CD4-positive, alpha-beta T cell (primary cell): Measurements from ENCODE around the gene TPH2. TPM values are rescaled to one million over a fixed set of nuclear protein-coding genes. Genes with fewer than 3 reads are reported as not detected.

Source experiments
- ATAC-seq: fragments of 200-7000 bp; cut with Tn5 transposase; one replicate; pipeline ENCODE4 v1.10.0; 2022; ENCODE audit warnings: mild to moderate bottlenecking; ENCODE audit not compliant: poor library complexity
- CTCF ChIA-PET: fragments of 350-600 bp; sonication (Branson Sonifier 250); formaldehyde crosslinking; loops from one replicate; lab custom pipeline; 2021; ENCODE audit warnings: antibody characterized with exemption, inconsistent platforms; lab: Charles Lee
- POLR2A ChIA-PET: fragments of 350-600 bp; sonication (Branson Sonifier 250); formaldehyde crosslinking; loops from one replicate; lab custom pipeline; 2021; ENCODE audit warnings: antibody characterized with exemption, inconsistent platforms; lab: Charles Lee
- DNase-seq, 14 experiments: peaks; one replicate each; pipeline ENCODE4 v3.0.0-alpha.2; 2013 to 2020; ENCODE audit warnings: mixed read lengths in 2 of 14
- H3K27ac ChIP-seq, 2 donors: one replicate each; pipeline versions ENCODE4 v1.5.1 to v1.7.0; 2013; ENCODE audit warnings: low read length in 2 of 2, low read depth in 1 of 2, mild to moderate bottlenecking in 1 of 2
- H3K27me3 ChIP-seq, 2 experiments: 1 replicate in 1 of 2; 2 replicates in 1 of 2; pipeline versions ENCODE4 v1.6.1 to v1.7.0; 2013; ENCODE audit warnings: low read length in 2 of 2, control low read depth in 1 of 2, mild to moderate bottlenecking in 1 of 2, moderate library complexity in 1 of 2; ENCODE audit not compliant: insufficient read depth in 2 of 2, control insufficient read depth in 1 of 2
- H3K36me3 ChIP-seq: one replicate; pipeline ENCODE4 v1.6.1; 2013; ENCODE audit warnings: low read length, control low read depth; ENCODE audit not compliant: insufficient read depth
- H3K4me1 ChIP-seq: one replicate; pipeline ENCODE4 v1.6.1; 2013; ENCODE audit warnings: low read length, control low read depth; ENCODE audit not compliant: insufficient read depth
- H3K4me3 ChIP-seq: one replicate; pipeline ENCODE4 v1.5.1; 2013; ENCODE audit warnings: mild to moderate bottlenecking, low read length, moderate library complexity
- H3K9me3 ChIP-seq, 2 experiments: 1 replicate in 1 of 2; 2 replicates in 1 of 2; pipeline versions ENCODE4 v1.6.1 to v1.7.0; 2013; ENCODE audit warnings: low read length in 2 of 2, mild to moderate bottlenecking in 2 of 2, control low read depth in 1 of 2, moderate library complexity in 1 of 2; ENCODE audit not compliant: control insufficient read depth in 1 of 2, insufficient read depth in 1 of 2
- H3K27ac Mint-ChIP-seq: one replicate; pipeline ENCODE4 v1.8.0; 2020; ENCODE audit warnings: mixed read lengths
- H3K27me3 Mint-ChIP-seq: one replicate; pipeline ENCODE4 v1.8.0; 2021; ENCODE audit warnings: mixed read lengths
- H3K36me3 Mint-ChIP-seq: one replicate; pipeline ENCODE4 v1.8.0; 2021; ENCODE audit warnings: low read depth, mixed read lengths
- H3K4me1 Mint-ChIP-seq: one replicate; pipeline ENCODE4 v1.8.0; 2021; ENCODE audit warnings: low read depth, mixed read lengths
- H3K4me3 Mint-ChIP-seq: one replicate; pipeline ENCODE4 v1.8.0; 2020; ENCODE audit warnings: mild to moderate bottlenecking, mixed read lengths
- H3K9me3 Mint-ChIP-seq: one replicate; pipeline ENCODE4 v1.8.0; 2020; ENCODE audit warnings: mixed read lengths
- CTCF ChIP-seq: fragments of 200-600 bp; IDR thresholded peaks from one replicate; pipeline ENCODE4 v1.8.0; 2022; ENCODE audit warnings: antibody characterized with exemption, mild to moderate bottlenecking
- intact Hi-C, 2 experiments: fragments of 100-400 bp; cut with DNase I in 1 of 2; cut with micrococcal nuclease in 1 of 2; formaldehyde crosslinking; loops; one replicate each; pipeline versions ENCODE4 v1.15.1 to v1.9.0; 2023 to 2025; cut with DNase I, micrococcal nuclease
- total RNA-seq, 174 experiments: library from RNA in 2 of 174; stranded (reverse) in 2 of 174; gene quantifications; one replicate each; pipeline ENCODE4 v1.2.3 and lab custom pipeline; 2021 to 2026

Gene TPH2
- total RNA-seq, 2 experiments from 2014 or later = not detected

DNA sequence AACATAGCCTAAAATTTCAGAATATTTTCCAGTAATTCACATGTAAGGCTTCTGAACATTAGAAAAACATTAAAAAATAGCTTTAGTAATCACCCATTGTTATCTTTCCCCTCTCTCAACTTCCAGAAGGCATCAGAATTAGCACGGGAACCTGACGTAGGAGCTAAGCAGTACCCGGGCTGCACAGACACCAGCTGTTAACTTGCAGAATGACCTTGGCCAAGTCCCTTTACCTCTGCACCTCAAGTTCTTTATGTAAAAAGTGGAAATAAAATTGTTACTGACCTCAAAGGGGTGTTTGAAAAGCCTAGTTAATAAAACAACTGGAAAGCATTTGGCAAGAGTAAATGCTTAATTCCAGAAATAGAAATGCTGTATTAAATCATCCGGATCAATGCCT lies 7.2 kb downstream of the TPH2 start:
- Mint-ChIP-seq H3K9me3 (no peaks in the 10 kb centered on the region), H3K27me3 (peaks cover 79% of the 10 kb centered on the region), H3K27ac (no peak overlapping the region), H3K4me3 (no peak overlapping the region), H3K4me1 (no peaks in the 10 kb centered on the region), H3K36me3 (no peaks in the 10 kb centered on the region)
- no peak for TF ChIP-seq CTCF
- no peak overlapping the region for H3K27ac ChIP-seq
- peaks cover 7 to 46% of the 10 kb centered on the region in 2 experiments for H3K27me3 ChIP-seq
- no peaks in the 10 kb centered on the region for H3K36me3 ChIP-seq
- H3K9me3 ChIP-seq = no peaks in the 10 kb centered on the region
- ATAC-seq (no peak), DNase-seq (no peak)
- POLR2A ChIA-PET = no interaction called here
- intact Hi-C loops = no loop called here
- H3K4me3 ChIP-seq = no peak overlapping the region
- CTCF ChIA-PET = no interaction called here
- H3K4me1 ChIP-seq = no peaks in the 10 kb centered on the region

DNA sequence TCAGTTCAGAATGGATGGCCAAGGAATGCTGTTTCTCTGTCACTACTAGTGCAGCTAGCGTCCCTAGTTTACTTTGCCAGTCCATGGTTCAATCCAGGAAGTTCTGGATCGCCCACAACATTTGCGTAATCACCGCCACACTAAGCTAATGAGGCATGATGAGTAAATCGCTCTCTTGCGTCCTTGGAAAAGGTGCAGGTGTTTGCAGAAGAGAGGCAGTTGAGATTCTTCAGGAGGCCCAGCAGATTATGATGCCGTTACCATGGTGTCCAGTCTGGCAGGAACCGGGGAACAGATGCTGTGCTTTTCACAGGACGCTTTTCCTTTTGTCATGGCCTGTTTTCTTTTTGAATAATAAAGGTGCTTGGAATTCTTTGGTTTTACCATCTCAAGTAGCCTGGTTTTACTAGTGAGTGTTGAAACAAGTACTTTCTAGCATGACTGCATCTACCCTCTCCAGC lies 9.0 kb downstream of the TPH2 start:
- Mint-ChIP-seq H3K36me3 (no peaks in the 10 kb centered on the region), H3K4me1 (no peaks in the 10 kb centered on the region), H3K27me3 (peaks cover 62% of the 10 kb centered on the region), H3K27ac (no peak overlapping the region), H3K9me3 (no peaks in the 10 kb centered on the region), H3K4me3 (no peak overlapping the region)
- no peak overlapping the region for H3K27ac ChIP-seq
- TF ChIP-seq CTCF = no peak
- DNase-seq = no peak
- H3K27me3 ChIP-seq = peaks cover 0 to 31% of the 10 kb centered on the region in 2 experiments
- no peaks in the 10 kb centered on the region for H3K4me1 ChIP-seq
- no peaks in the 10 kb centered on the region for H3K36me3 ChIP-seq
- ChIA-PET CTCF (no interaction called here), POLR2A (no interaction called here)
- no peak overlapping the region for H3K4me3 ChIP-seq
- intact Hi-C loops = no loop called here
- H3K9me3 ChIP-seq = no peaks in the 10 kb centered on the region
- no peak for ATAC-seq

- Mint-ChIP-seq H3K27ac (no peak overlapping the region), H3K36me3 (no peaks in the 10 kb centered on the region), H3K4me1 (no peaks in the 10 kb centered on the region), H3K27me3 (peaks cover 62% of the 10 kb centered on the region), H3K4me3 (no peak overlapping the region), H3K9me3 (no peaks in the 10 kb centered on the region)
- ChIA-PET CTCF (no interaction called here), POLR2A (no interaction called here)
- ATAC-seq = no peak
- no peak for DNase-seq
- intact Hi-C loops = no loop called here
- no peaks in the 10 kb centered on the region for H3K4me1 ChIP-seq
- H3K27ac ChIP-seq = no peak overlapping the region
- H3K9me3 ChIP-seq = no peaks in the 10 kb centered on the region
- H3K36me3 ChIP-seq = no peaks in the 10 kb centered on the region
- no peak for TF ChIP-seq CTCF
- H3K27me3 ChIP-seq = peaks cover 0 to 31% of the 10 kb centered on the region in 2 experiments
- no peak overlapping the region for H3K4me3 ChIP-seq
Measured at GRCh38 chr12:71948390-71948789, 9.7 kb downstream of the TPH2 start.
